CD4-positive, alpha-beta T cell treated with Interleukin-10 for 1 hour (primary cell): ENCODE data around the gene PLEKHG5.
"Not testable (repeated sequence)": the region's sequence is repeated elsewhere in the genome, so short reads cannot be mapped to it uniquely, and the experiment has no call there.

ENCODE experiments used
- DNase-seq: peaks from one replicate; pipeline ENCODE4 v3.0.0-alpha.2; 2020

Gene PLEKHG5

GRCh38 chr1:6461538-6462411, 29.7 kb downstream of the PLEKHG5 start:
- DNase-seq = no peak

- no peak for DNase-seq
Observed at GRCh38 chr1:6461051-6461530, 30.4 kb downstream of the PLEKHG5 start.

- DNase-seq = peak; percentile 94
Observed at GRCh38 chr1:6460301-6461050, 31.0 kb downstream of the PLEKHG5 start.

- peak; percentile 77 for DNase-seq
Observed at GRCh38 chr1:6459850-6460265, 31.6 kb downstream of the PLEKHG5 start.

- no peak for DNase-seq
Observed at GRCh38 chr1:6456800-6457466, 34.5 kb downstream of the PLEKHG5 start.

- not testable (repeated sequence) for DNase-seq
Observed at GRCh38 chr1:6455752-6456520, 35.5 kb downstream of the PLEKHG5 start.

GRCh38 chr1:6454856-6455751, 36.4 kb downstream of the PLEKHG5 start:
- peak; percentile 56 for DNase-seq

GRCh38 chr1:6453895-6454855, 37.3 kb downstream of the PLEKHG5 start:
- DNase-seq = not testable (repeated sequence)

- no peak for DNase-seq
Observed at GRCh38 chr1:6450943-6451373, 40.5 kb downstream of the PLEKHG5 start.

GRCh38 chr1:6450486-6450885, 41.0 kb downstream of the PLEKHG5 start:
- DNase-seq = not testable (repeated sequence)

- no peak for DNase-seq
Observed at GRCh38 chr1:6450005-6450450, 41.4 kb downstream of the PLEKHG5 start.

GRCh38 chr1:6448749-6449631, 42.5 kb downstream of the PLEKHG5 start:
- peak; percentile 44 for DNase-seq

- DNase-seq = peak; percentile 67
Observed at GRCh38 chr1:6447818-6448748, 43.4 kb downstream of the PLEKHG5 start.

GRCh38 chr1:6447016-6447817, 44.2 kb downstream of the PLEKHG5 start:
- no peak for DNase-seq

GRCh38 chr1:6446665-6447015, 44.8 kb downstream of the PLEKHG5 start:
- DNase-seq = no peak

- DNase-seq = not testable (repeated sequence)
Observed at GRCh38 chr1:6445929-6446328, 45.5 kb downstream of the PLEKHG5 start.
